A673 (cell line): Measurements from ENCODE around the gene KRT8.

Experiments
- CTCF ChIP-seq: fragments of 300-800, 200-600 bp; sonication (generic); conservative IDR thresholded peaks from 2 replicates; pipeline ENCODE4 v1.5.1; 2017; ENCODE audit warnings: low read depth, mild to moderate bottlenecking, antibody characterized with exemption, low read length, moderate library complexity, mixed read lengths
- EZH2 ChIP-seq: fragments of 200-600 bp; sonication (generic); IDR thresholded peaks from 2 replicates; pipeline ENCODE4 v1.6.1; 2017; ENCODE audit warnings: borderline replicate concordance, low read depth, mild to moderate bottlenecking, mixed read lengths, antibody characterized with exemption, low read length; ENCODE audit not compliant: poor library complexity, severe bottlenecking

- no peak for TF ChIP-seq CTCF
- no peak for TF ChIP-seq EZH2
These were observed 5.5 kb upstream of the KRT8 start for GRCh38 chr12:52910248-52910883.
